ENCODE data around the gene HOXC4. TPM values are rescaled to one million over a fixed set of nuclear protein-coding genes. Genes with fewer than 3 reads are reported as not detected.

HOXC4 gene
- total RNA-seq, 1 donor from 2014 or later: not detected

DNA sequence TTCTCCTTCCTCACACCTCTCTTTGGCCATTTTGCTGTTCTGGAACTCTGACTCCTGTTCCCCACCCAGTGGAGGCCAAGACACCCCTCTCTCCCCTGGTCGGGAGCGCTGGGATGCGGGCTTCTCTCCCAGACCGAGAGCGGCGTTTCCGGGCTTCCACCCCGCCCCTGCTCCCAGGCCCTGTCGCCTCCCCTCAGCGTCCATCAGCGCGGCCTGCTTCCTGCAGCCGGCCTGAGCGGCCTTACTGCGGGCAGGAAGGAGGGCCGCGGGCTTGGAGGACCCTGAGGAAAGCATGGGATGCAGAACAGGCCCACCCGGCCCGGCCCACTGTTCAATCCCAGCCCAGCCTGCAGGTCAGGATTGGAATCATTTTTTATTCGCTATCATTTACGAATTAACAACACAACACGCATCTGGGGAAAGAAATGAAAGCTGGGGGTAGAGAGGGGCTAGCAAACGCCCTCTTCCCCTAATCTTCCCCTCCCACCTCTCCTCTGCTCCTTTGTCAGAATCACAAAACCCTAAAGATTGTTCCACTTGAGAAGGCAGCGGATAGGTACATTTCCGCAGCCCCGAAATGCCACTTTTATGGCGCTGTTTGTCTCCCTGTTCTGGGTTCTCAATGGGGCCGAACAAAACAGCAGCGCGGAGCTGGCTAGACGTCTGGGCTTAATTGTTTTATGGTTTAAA, 48.6 kb upstream of the HOXC4 start:
- H3K27ac Mint-ChIP-seq (ENCODE audit: unreplicated experiment): peak overlapping the region; percentile 49
- peaks cover 2% of the 10 kb centered on the region for H3K36me3 Mint-ChIP-seq (ENCODE audit: low read depth, unreplicated experiment)
- H3K4me3 ChIP-seq (ENCODE audit: insufficient read depth, low read depth, low read length): no peak overlapping the region
- H3K9me3 ChIP-seq (ENCODE audit: insufficient read depth, low read depth, low read length): no peaks in the 10 kb centered on the region
- no peaks in the 10 kb centered on the region for H3K79me2 ChIP-seq (ENCODE audit: insufficient read depth, low read length)
- H3K9ac ChIP-seq (ENCODE audit: low read length): no peak overlapping the region
- no peaks in the 10 kb centered on the region for H4K20me1 ChIP-seq (ENCODE audit: insufficient read depth, low read length)
- FAIRE-seq: no peak
- no peak overlapping the region for H3K4me2 ChIP-seq (ENCODE audit: low read length)
- H3K4me1 Mint-ChIP-seq (ENCODE audit: low read depth, unreplicated experiment): no peaks in the 10 kb centered on the region
- H3K4me3 Mint-ChIP-seq (ENCODE audit: unreplicated experiment): no peak overlapping the region
- H3K4me1 ChIP-seq (ENCODE audit: insufficient read depth, low read length): peaks cover 5% of the 10 kb centered on the region
- no peak overlapping the region for H3K27ac ChIP-seq (ENCODE audit: low read depth, low read length)
- H3K27me3 Mint-ChIP-seq (ENCODE audit: low read depth, unreplicated experiment): peaks cover 88% of the 10 kb centered on the region
- H3K9me3 Mint-ChIP-seq (ENCODE audit: unreplicated experiment): peaks cover 12% of the 10 kb centered on the region
- no peak for DNase-seq (ENCODE audit: low read depth)
- H3K27me3 ChIP-seq (ENCODE audit: insufficient read depth, low read length): peaks cover 90% of the 10 kb centered on the region
- no peak overlapping the region for H2AFZ ChIP-seq (ENCODE audit: low read depth, low read length)
- TF ChIP-seq, protein P1, sequence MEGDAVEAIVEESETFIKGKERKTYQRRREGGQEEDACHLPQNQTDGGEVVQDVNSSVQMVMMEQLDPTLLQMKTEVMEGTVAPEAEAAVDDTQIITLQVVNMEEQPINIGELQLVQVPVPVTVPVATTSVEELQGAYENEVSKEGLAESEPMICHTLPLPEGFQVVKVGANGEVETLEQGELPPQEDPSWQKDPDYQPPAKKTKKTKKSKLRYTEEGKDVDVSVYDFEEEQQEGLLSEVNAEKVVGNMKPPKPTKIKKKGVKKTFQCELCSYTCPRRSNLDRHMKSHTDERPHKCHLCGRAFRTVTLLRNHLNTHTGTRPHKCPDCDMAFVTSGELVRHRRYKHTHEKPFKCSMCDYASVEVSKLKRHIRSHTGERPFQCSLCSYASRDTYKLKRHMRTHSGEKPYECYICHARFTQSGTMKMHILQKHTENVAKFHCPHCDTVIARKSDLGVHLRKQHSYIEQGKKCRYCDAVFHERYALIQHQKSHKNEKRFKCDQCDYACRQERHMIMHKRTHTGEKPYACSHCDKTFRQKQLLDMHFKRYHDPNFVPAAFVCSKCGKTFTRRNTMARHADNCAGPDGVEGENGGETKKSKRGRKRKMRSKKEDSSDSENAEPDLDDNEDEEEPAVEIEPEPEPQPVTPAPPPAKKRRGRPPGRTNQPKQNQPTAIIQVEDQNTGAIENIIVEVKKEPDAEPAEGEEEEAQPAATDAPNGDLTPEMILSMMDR (IDR thresholded peaks at IDR 0.05; ENCODE audit: insufficient read depth, low read depth, low read length): no peak
- no peak for TF ChIP-seq EZH2 (IDR thresholded peaks at IDR 0.05; ENCODE audit: insufficient read depth, low read length)
- H3K36me3 ChIP-seq (ENCODE audit: insufficient read depth, low read length): no peaks in the 10 kb centered on the region

DNA sequence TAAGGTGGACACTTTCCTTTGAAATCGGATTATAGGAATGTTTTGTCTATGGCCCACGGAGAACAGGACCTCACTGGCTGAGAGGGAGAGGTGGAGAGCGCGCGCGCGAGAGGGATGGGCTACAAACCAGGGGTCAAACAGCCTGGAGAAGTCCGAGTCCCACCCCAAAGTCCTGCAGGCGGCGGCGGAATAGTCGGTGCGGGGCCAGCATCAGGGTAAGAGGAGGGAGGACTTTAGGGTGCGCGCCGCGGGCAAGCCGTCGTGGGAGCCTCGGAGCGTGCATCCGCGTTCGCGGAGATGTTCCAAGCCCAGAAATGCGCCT, 48.1 kb upstream of the HOXC4 start:
- no peaks in the 10 kb centered on the region for H3K9me3 ChIP-seq (ENCODE audit: insufficient read depth, low read depth, low read length)
- H3K4me3 ChIP-seq (ENCODE audit: insufficient read depth, low read depth, low read length): no peak overlapping the region
- H3K4me1 Mint-ChIP-seq (ENCODE audit: low read depth, unreplicated experiment): no peaks in the 10 kb centered on the region
- peak overlapping the region; percentile 49 for H3K27ac Mint-ChIP-seq (ENCODE audit: unreplicated experiment)
- H3K36me3 Mint-ChIP-seq (ENCODE audit: low read depth, unreplicated experiment): peaks cover 2% of the 10 kb centered on the region
- no peak overlapping the region for H3K4me3 Mint-ChIP-seq (ENCODE audit: unreplicated experiment)
- H3K27me3 ChIP-seq (ENCODE audit: insufficient read depth, low read length): peaks cover 90% of the 10 kb centered on the region
- no peak overlapping the region for H3K27ac ChIP-seq (ENCODE audit: low read depth, low read length)
- H3K9ac ChIP-seq (ENCODE audit: low read length): no peak overlapping the region
- peaks cover 12% of the 10 kb centered on the region for H3K9me3 Mint-ChIP-seq (ENCODE audit: unreplicated experiment)
- no peak overlapping the region for H2AFZ ChIP-seq (ENCODE audit: low read depth, low read length)
- no peak overlapping the region for H3K4me2 ChIP-seq (ENCODE audit: low read length)
- no peaks in the 10 kb centered on the region for H3K36me3 ChIP-seq (ENCODE audit: insufficient read depth, low read length)
- H3K27me3 Mint-ChIP-seq (ENCODE audit: low read depth, unreplicated experiment): peaks cover 90% of the 10 kb centered on the region
- TF ChIP-seq, protein P1 (IDR thresholded peaks at IDR 0.05; ENCODE audit: insufficient read depth, low read depth, low read length): no peak
- TF ChIP-seq EZH2 (IDR thresholded peaks at IDR 0.05; ENCODE audit: insufficient read depth, low read length): no peak
- H4K20me1 ChIP-seq (ENCODE audit: insufficient read depth, low read length): no peaks in the 10 kb centered on the region
- DNase-seq (ENCODE audit: low read depth) (no peak), FAIRE-seq (no peak)
- peaks cover 5% of the 10 kb centered on the region for H3K4me1 ChIP-seq (ENCODE audit: insufficient read depth, low read length)
- no peaks in the 10 kb centered on the region for H3K79me2 ChIP-seq (ENCODE audit: insufficient read depth, low read length)

GRCh38 chr12:54005853-54006558, 47.6 kb upstream of the HOXC4 start:
- no peak for FAIRE-seq
- peaks cover 90% of the 10 kb centered on the region for H3K27me3 Mint-ChIP-seq (ENCODE audit: low read depth, unreplicated experiment)
- Histone ChIP-seq H3K4me2 (ENCODE audit: low read length) (peak overlapping the region; percentile 82), H2AFZ (ENCODE audit: low read depth, low read length) (peak overlapping the region; percentile 37), H3K9me3 (ENCODE audit: insufficient read depth, low read depth, low read length) (no peaks in the 10 kb centered on the region), H3K4me1 (ENCODE audit: insufficient read depth, low read length) (peaks cover 5% of the 10 kb centered on the region), H3K9ac (ENCODE audit: low read length) (peak overlapping the region; percentile 43), H3K36me3 (ENCODE audit: insufficient read depth, low read length) (no peaks in the 10 kb centered on the region), H3K79me2 (ENCODE audit: insufficient read depth, low read length) (no peaks in the 10 kb centered on the region), H3K27me3 (ENCODE audit: insufficient read depth, low read length) (peaks cover 91% of the 10 kb centered on the region), H3K27ac (ENCODE audit: low read depth, low read length) (no peak overlapping the region), H4K20me1 (ENCODE audit: insufficient read depth, low read length) (no peaks in the 10 kb centered on the region), H3K4me3 (ENCODE audit: insufficient read depth, low read depth, low read length) (peak overlapping the region; percentile 31)
- H3K4me1 Mint-ChIP-seq (ENCODE audit: low read depth, unreplicated experiment): no peaks in the 10 kb centered on the region
- H3K27ac Mint-ChIP-seq (ENCODE audit: unreplicated experiment): no peak overlapping the region
- peaks cover 12% of the 10 kb centered on the region for H3K9me3 Mint-ChIP-seq (ENCODE audit: unreplicated experiment)
- DNase-seq (ENCODE audit: low read depth): peak; percentile 20
- no peak overlapping the region for H3K4me3 Mint-ChIP-seq (ENCODE audit: unreplicated experiment)
- TF ChIP-seq, protein P1 (IDR thresholded peaks at IDR 0.05; ENCODE audit: insufficient read depth, low read depth, low read length): peak; percentile 72
- peak; percentile 68 for TF ChIP-seq EZH2 (IDR thresholded peaks at IDR 0.05; ENCODE audit: insufficient read depth, low read length)
- H3K36me3 Mint-ChIP-seq (ENCODE audit: low read depth, unreplicated experiment): peaks cover 2% of the 10 kb centered on the region
